Measurements from ENCODE around the gene CNGA1.

The CNGA1 gene

DNA sequence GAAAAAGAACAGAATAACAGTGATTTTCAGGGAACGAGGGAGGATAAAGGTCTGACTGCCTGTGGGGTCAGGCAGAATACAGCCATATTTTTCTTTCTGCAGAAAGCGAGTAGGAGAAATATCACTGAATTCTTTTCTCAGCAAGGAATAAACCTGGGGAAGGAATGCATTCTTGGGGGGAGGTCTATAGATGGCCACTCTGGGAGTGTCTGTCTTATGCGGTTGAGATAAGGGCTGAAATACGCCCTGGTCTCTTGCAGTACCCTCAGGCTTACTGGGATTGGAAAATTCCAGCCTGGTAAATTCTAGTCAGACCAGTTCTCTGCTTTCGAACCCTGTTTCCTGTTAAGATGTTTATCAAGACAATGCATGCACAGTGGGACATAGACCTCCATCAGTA, 26.3 kb downstream of the CNGA1 start:
- no peak overlapping the region for H3K4me3 ChIP-seq (ENCODE audit: control insufficient read depth in 1 of 7, extremely low read depth in 1 of 7, insufficient read depth in 4 of 7, low read depth in 2 of 7, low read length in 6 of 7)
- DNase-seq: peak in 2 of 3 donors; percentile 37 to 38
- no peaks in the 10 kb centered on the region for H3K27me3 ChIP-seq (replicated peaks in 2 of 5; ENCODE audit: control insufficient read depth in 4 of 5, insufficient read depth in 5 of 5, low read length in 4 of 5)
- peaks cover 2 to 15% (median 7%) of the 10 kb centered on the region in 5 experiments for H3K9me3 ChIP-seq (ENCODE audit: control extremely low read depth in 1 of 5, control insufficient read depth in 4 of 5, insufficient read depth in 2 of 5, low read depth in 1 of 5, low read length in 4 of 5)
- no peak overlapping the region for H3K27ac ChIP-seq (ENCODE audit: insufficient read depth in 1 of 2, low read depth in 1 of 2, low read length in 2 of 2, poor library complexity in 1 of 2, severe bottlenecking in 2 of 2)
- CTCF ChIA-PET: no interaction called here
- POLR2A ChIA-PET: no interaction called here
- no peaks in the 10 kb centered on the region for H3K4me1 ChIP-seq (ENCODE audit: control extremely low read depth in 1 of 4, control insufficient read depth in 4 of 4, insufficient read depth in 4 of 4, low read length in 3 of 4)
- no peaks in the 10 kb centered on the region for H3K36me3 ChIP-seq (ENCODE audit: control insufficient read depth in 4 of 4, insufficient read depth in 4 of 4, low read length in 3 of 4)
- 99% methylated on average over 5 of the region's 5 CpGs for WGBS (ENCODE audit: insufficient coverage)

DNA sequence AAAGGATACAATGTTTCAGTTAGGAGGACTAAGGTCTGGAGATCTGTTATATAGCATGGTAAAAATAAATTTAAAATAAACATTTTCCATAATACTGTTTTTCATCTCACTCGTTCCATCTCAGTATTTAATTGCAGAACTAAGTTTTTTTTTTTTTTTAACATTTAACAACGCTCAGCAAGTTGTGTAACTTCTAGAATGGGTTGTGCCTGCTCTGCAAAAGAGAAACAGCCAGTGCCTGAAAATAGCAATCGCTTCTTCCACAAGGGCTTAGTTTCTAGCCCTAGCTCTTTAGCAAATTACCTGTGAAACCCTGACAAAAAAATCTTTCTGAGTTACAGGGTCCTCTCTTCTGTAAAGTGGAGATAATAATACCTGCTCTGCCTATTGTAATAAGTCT, 41.9 kb downstream of the CNGA1 start:
- WGBS (ENCODE audit: insufficient coverage): 100% methylated on average over 1 of the region's 3 CpGs
- no peak for DNase-seq
- H3K27ac ChIP-seq (ENCODE audit: insufficient read depth in 1 of 2, low read depth in 1 of 2, low read length in 2 of 2, poor library complexity in 1 of 2, severe bottlenecking in 2 of 2): no peak overlapping the region
- no peaks in the 10 kb centered on the region for H3K27me3 ChIP-seq (replicated peaks in 2 of 5; ENCODE audit: control insufficient read depth in 4 of 5, insufficient read depth in 5 of 5, low read length in 4 of 5)
- no peaks in the 10 kb centered on the region for H3K9me3 ChIP-seq (ENCODE audit: control extremely low read depth in 1 of 5, control insufficient read depth in 4 of 5, insufficient read depth in 2 of 5, low read depth in 1 of 5, low read length in 4 of 5)
- POLR2A ChIA-PET: no interaction called here
- CTCF ChIA-PET: interaction anchor here (1.0 kb wide), 1 partner anchor 15 kb away, joined by 3 read pairs; no protein-coding TSS in a partner anchor
- H3K36me3 ChIP-seq (ENCODE audit: control insufficient read depth in 4 of 4, insufficient read depth in 4 of 4, low read length in 3 of 4): no peaks in the 10 kb centered on the region
- H3K4me1 ChIP-seq (ENCODE audit: control extremely low read depth in 1 of 4, control insufficient read depth in 4 of 4, insufficient read depth in 4 of 4, low read length in 3 of 4): no peaks in the 10 kb centered on the region
- no peak overlapping the region for H3K4me3 ChIP-seq (ENCODE audit: control insufficient read depth in 1 of 7, extremely low read depth in 1 of 7, insufficient read depth in 4 of 7, low read depth in 2 of 7, low read length in 6 of 7)

DNA sequence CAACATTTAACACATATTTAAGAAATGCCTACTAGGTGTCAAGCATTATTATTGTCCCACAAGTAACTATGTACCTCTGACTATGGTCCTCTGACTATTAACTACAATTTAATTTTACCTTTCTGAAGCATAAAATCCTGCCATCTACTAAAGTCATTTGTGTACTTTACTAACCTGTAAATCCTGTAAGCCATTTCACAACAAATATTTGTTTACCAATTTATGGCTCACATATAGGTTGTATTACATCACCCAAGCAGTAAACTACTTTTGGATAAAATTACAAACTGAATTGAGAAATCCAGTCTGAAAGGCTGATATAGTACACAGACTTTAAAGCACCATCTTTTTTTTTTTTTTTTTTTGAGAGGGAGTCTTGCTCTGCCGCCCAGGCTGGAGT, 43.8 kb downstream of the CNGA1 start:
- Histone ChIP-seq H3K36me3 (ENCODE audit: control insufficient read depth in 4 of 4, insufficient read depth in 4 of 4, low read length in 3 of 4) (no peaks in the 10 kb centered on the region), H3K9me3 (ENCODE audit: control extremely low read depth in 1 of 5, control insufficient read depth in 4 of 5, insufficient read depth in 2 of 5, low read depth in 1 of 5, low read length in 4 of 5) (no peaks in the 10 kb centered on the region), H3K27ac (ENCODE audit: insufficient read depth in 1 of 2, low read depth in 1 of 2, low read length in 2 of 2, poor library complexity in 1 of 2, severe bottlenecking in 2 of 2) (no peak overlapping the region), H3K4me1 (ENCODE audit: control extremely low read depth in 1 of 4, control insufficient read depth in 4 of 4, insufficient read depth in 4 of 4, low read length in 3 of 4) (no peaks in the 10 kb centered on the region), H3K4me3 (ENCODE audit: control insufficient read depth in 1 of 7, extremely low read depth in 1 of 7, insufficient read depth in 4 of 7, low read depth in 2 of 7, low read length in 6 of 7) (no peak overlapping the region), H3K27me3 (replicated peaks in 2 of 5; ENCODE audit: control insufficient read depth in 4 of 5, insufficient read depth in 5 of 5, low read length in 4 of 5) (no peaks in the 10 kb centered on the region)
- CTCF ChIA-PET: no interaction called here
- no peak for DNase-seq
- no CpG with 5 or more reads among the region's 1 CpG for WGBS (ENCODE audit: insufficient coverage)
- POLR2A ChIA-PET: no interaction called here

DNA sequence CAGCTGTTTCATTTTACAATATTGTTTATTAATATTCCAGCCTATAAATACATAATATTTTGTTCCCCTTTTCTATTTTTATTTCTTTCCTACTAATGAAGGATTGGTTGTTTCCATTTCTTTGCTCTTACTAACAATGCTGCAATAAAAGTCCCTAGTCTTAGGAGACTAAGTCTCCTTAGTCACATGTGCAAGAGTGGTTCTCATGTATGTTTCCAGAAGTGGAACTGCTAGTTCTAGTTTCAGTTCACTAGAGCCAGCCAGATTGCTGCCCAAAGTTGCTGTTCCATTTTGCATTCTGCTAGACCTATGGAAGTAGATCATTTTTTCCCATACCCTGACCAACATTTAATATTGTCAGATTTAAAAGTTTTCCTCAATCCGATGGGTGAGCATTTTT, 44.3 kb downstream of the CNGA1 start:
- WGBS (ENCODE audit: insufficient coverage): no CpG with 5 or more reads among the region's 1 CpG
- CTCF ChIA-PET: no interaction called here

DNA sequence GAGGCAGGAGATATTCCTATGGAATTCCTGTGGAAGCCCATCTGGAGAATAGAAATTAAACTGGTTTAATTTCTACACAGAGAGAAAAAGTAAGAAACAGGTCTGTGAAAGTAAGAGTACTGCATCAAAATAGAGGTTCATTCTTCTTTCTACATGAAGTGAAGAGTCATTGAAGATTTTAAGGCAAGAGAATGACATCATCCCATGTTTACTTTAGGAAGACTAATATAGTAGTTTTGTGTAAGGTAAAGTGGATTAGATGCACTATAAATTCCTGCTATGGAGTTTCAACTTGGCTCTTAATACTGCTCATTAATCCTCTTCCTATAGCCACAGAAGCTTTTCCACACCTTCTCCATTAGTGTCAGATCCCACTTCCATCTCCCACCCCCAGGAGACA, 47.6 kb downstream of the CNGA1 start:
- no peak for DNase-seq
- Histone ChIP-seq H3K9me3 (ENCODE audit: control extremely low read depth in 1 of 5, control insufficient read depth in 4 of 5, insufficient read depth in 2 of 5, low read depth in 1 of 5, low read length in 4 of 5) (no peaks in the 10 kb centered on the region), H3K4me3 (ENCODE audit: control insufficient read depth in 1 of 7, extremely low read depth in 1 of 7, insufficient read depth in 4 of 7, low read depth in 2 of 7, low read length in 6 of 7) (no peak overlapping the region), H3K27ac (ENCODE audit: insufficient read depth in 1 of 2, low read depth in 1 of 2, low read length in 2 of 2, poor library complexity in 1 of 2, severe bottlenecking in 2 of 2) (no peak overlapping the region), H3K36me3 (ENCODE audit: control insufficient read depth in 4 of 4, insufficient read depth in 4 of 4, low read length in 3 of 4) (no peaks in the 10 kb centered on the region), H3K27me3 (replicated peaks in 2 of 5; ENCODE audit: control insufficient read depth in 4 of 5, insufficient read depth in 5 of 5, low read length in 4 of 5) (no peaks in the 10 kb centered on the region), H3K4me1 (ENCODE audit: control extremely low read depth in 1 of 4, control insufficient read depth in 4 of 4, insufficient read depth in 4 of 4, low read length in 3 of 4) (no peaks in the 10 kb centered on the region)
- ChIA-PET CTCF (no interaction called here), POLR2A (no interaction called here)

More for the DNA sequence above, 44.3 kb downstream of the CNGA1 start:
- Histone ChIP-seq H3K4me3 (ENCODE audit: control insufficient read depth in 1 of 7, extremely low read depth in 1 of 7, insufficient read depth in 4 of 7, low read depth in 2 of 7, low read length in 6 of 7) (no peak overlapping the region), H3K4me1 (ENCODE audit: control extremely low read depth in 1 of 4, control insufficient read depth in 4 of 4, insufficient read depth in 4 of 4, low read length in 3 of 4) (no peaks in the 10 kb centered on the region), H3K36me3 (ENCODE audit: control insufficient read depth in 4 of 4, insufficient read depth in 4 of 4, low read length in 3 of 4) (no peaks in the 10 kb centered on the region), H3K9me3 (ENCODE audit: control extremely low read depth in 1 of 5, control insufficient read depth in 4 of 5, insufficient read depth in 2 of 5, low read depth in 1 of 5, low read length in 4 of 5) (no peaks in the 10 kb centered on the region), H3K27ac (ENCODE audit: insufficient read depth in 1 of 2, low read depth in 1 of 2, low read length in 2 of 2, poor library complexity in 1 of 2, severe bottlenecking in 2 of 2) (no peak overlapping the region), H3K27me3 (replicated peaks in 2 of 5; ENCODE audit: control insufficient read depth in 4 of 5, insufficient read depth in 5 of 5, low read length in 4 of 5) (no peaks in the 10 kb centered on the region)
- POLR2A ChIA-PET: no interaction called here
- DNase-seq: no peak

DNA sequence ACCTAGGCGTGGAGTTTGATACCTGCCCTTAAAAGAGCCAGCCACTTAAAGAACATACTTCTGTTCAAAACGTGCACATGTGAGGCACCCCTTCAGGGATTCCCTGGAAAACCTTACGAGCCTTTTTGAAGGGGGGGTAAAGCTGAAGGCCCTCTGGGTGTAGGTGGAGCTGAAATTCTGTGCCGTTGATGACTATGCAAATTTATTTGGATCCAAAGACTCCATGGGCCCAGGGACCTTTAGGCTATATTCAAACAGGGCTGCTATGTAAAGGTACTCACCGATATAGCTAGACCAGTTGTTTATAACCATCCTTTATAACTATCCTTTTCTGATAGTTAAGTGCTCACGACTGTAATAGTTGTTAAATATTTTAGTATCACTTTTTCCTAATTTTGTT, 61.8 kb downstream of the CNGA1 start:
- CTCF ChIA-PET: interaction anchor here (0.9 kb wide), 1 partner anchor 15 kb away, joined by 3 read pairs; no protein-coding TSS in a partner anchor
- 69% methylated on average over 2 of the region's 6 CpGs for WGBS (ENCODE audit: insufficient coverage)

DNA sequence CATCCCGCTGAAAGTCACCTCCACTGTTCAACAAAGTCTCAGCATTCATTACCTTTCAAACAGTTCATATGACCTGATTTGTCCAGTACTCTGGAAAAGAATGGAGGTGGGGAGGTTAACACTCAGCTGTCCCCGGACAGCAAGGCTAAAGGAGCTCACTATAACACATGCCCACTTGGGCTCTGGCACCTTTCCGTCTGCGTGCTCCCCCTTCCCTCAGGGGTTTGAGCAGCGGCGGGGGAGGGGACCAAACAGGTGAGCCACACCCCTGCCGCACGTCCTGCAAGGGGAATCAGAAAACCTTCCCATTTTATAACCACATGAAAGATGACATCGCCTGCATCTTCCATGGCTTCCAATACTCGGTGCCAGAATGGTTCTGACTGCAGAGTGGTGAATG, 62.2 kb downstream of the CNGA1 start:
- no peak overlapping the region for H3K27ac ChIP-seq (ENCODE audit: insufficient read depth in 1 of 2, low read depth in 1 of 2, low read length in 2 of 2, poor library complexity in 1 of 2, severe bottlenecking in 2 of 2)
- DNase-seq: no peak
- ChIA-PET CTCF (interaction anchor here (0.9 kb wide), 1 partner anchor 14 kb away, joined by 3 read pairs; no protein-coding TSS in a partner anchor), POLR2A (no interaction called here)
- no peaks in the 10 kb centered on the region for H3K4me1 ChIP-seq (ENCODE audit: control extremely low read depth in 1 of 4, control insufficient read depth in 4 of 4, insufficient read depth in 4 of 4, low read length in 3 of 4)
- peaks cover 0 to 3% (median 0%) of the 10 kb centered on the region in 5 experiments for H3K9me3 ChIP-seq (ENCODE audit: control extremely low read depth in 1 of 5, control insufficient read depth in 4 of 5, insufficient read depth in 2 of 5, low read depth in 1 of 5, low read length in 4 of 5)
- no peaks in the 10 kb centered on the region for H3K27me3 ChIP-seq (replicated peaks in 2 of 5; ENCODE audit: control insufficient read depth in 4 of 5, insufficient read depth in 5 of 5, low read length in 4 of 5)
- H3K4me3 ChIP-seq (ENCODE audit: control insufficient read depth in 1 of 7, extremely low read depth in 1 of 7, insufficient read depth in 4 of 7, low read depth in 2 of 7, low read length in 6 of 7): no peak overlapping the region
- 75% methylated on average over 7 of the region's 10 CpGs for WGBS (ENCODE audit: insufficient coverage)
- no peaks in the 10 kb centered on the region for H3K36me3 ChIP-seq (ENCODE audit: control insufficient read depth in 4 of 4, insufficient read depth in 4 of 4, low read length in 3 of 4)

More for the DNA sequence above, 61.8 kb downstream of the CNGA1 start:
- Histone ChIP-seq H3K27ac (ENCODE audit: insufficient read depth in 1 of 2, low read depth in 1 of 2, low read length in 2 of 2, poor library complexity in 1 of 2, severe bottlenecking in 2 of 2) (no peak overlapping the region), H3K36me3 (ENCODE audit: control insufficient read depth in 4 of 4, insufficient read depth in 4 of 4, low read length in 3 of 4) (no peaks in the 10 kb centered on the region), H3K4me1 (ENCODE audit: control extremely low read depth in 1 of 4, control insufficient read depth in 4 of 4, insufficient read depth in 4 of 4, low read length in 3 of 4) (no peaks in the 10 kb centered on the region), H3K9me3 (ENCODE audit: control extremely low read depth in 1 of 5, control insufficient read depth in 4 of 5, insufficient read depth in 2 of 5, low read depth in 1 of 5, low read length in 4 of 5) (peaks cover 0 to 3% (median 0%) of the 10 kb centered on the region in 5 experiments), H3K27me3 (replicated peaks in 2 of 5; ENCODE audit: control insufficient read depth in 4 of 5, insufficient read depth in 5 of 5, low read length in 4 of 5) (no peaks in the 10 kb centered on the region), H3K4me3 (ENCODE audit: control insufficient read depth in 1 of 7, extremely low read depth in 1 of 7, insufficient read depth in 4 of 7, low read depth in 2 of 7, low read length in 6 of 7) (no peak overlapping the region)
- POLR2A ChIA-PET: no interaction called here
- no peak for DNase-seq

Measured in common myeloid progenitor, CD34-positive (primary cell).